Cerebellar nuclear complex (tissue), 1 donor: ENCODE measurements around the gene GMEB2.

Source experiments
- DNase-seq, 2 experiments: peaks; one replicate each; lab custom pipeline; 2025; lab: John Stamatoyannopoulos, UW

Gene GMEB2

DNA sequence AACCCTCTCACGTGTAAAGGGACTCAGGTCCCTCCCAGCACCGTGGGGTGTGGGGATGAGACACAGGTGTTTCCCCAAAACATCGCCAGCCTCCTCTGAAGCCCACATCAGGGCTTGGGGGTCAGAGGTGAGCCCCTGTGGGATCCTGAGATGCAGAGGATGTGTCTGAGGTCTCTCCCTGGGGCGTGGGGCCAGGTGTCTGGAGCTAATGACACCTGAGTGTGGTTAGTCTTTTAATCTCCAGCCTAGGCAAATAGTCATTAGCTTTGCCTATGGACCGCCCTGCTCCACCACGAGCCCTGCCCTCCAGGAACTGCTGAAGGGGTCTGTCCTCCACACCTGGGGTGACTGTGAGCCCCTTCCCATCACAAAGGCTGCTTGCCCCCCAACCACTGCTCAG is 81.1 kb downstream of the GMEB2 start:
- DNase-seq, result no peak

DNA sequence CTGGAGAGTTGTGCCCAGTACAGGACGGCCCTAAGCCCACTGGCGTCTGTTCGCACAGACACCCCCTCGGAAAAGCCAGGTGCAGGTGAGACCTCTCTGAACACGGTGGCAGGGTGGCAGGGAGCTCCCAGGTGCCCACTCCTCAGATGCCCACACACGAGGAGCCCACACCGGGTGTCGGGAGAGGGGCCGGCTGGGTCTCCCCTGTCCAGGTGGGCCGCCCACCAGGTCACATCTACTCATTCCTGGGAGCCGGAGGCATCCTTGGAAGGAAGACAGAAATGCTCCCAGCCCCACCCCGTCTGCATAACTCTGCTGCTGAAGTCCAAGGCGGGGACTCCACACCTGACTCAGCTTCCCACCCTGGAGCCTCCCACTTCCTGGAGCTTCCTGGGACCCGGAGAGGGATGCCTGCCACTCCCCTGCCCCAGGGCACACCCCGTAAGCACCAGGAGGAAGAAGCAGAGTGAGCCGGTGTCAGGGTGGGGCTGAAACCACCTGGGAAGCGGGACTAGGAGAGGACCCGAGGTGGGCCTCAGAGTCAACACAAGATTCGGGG is 81.9 kb downstream of the GMEB2 start:
- DNase-seq, result no peak

- no peak for DNase-seq
These were observed 82.5 kb downstream of the GMEB2 start for GRCh38 chr20:63544241-63544957.

DNA sequence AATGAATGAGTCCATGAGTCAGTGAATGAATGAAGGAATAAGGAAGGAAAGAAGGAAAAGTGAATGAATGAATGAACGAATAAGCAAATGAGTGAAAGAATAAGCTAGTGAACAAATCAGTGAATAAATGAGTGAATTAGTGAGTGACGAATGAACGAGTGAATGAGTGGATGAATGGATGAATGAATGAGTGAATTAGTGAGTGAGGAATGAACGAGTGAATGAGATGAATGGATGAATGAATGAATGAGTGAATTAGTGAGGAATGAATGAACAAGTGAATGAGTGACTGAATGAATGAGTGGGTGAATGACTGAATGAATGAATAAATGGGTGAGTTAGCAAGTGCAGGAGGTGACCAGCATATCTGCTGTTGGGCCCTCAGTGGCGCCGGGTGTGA is 83.2 kb downstream of the GMEB2 start:
- DNase-seq, result no peak

DNA sequence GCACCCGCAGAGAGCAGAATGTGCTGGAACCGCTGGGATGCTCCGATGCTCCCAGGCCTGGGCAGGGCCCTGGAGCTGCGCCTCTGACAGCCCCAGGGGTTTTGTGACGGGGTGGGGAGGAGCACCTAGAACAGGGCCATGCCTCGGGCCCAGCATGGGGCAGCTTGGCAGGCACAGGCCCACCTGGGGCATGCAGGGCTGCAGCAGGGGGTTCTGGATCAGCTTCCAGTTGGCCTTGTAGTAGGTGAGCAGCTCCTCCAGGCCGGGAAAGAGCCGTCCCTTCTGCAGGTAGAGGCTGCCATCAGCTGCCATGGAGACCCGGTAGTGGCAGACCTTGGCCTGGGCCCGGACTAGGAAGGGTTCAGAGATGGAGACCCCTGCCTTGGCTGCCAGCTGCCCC is 83.8 kb downstream of the GMEB2 start:
- no peak for DNase-seq

DNA sequence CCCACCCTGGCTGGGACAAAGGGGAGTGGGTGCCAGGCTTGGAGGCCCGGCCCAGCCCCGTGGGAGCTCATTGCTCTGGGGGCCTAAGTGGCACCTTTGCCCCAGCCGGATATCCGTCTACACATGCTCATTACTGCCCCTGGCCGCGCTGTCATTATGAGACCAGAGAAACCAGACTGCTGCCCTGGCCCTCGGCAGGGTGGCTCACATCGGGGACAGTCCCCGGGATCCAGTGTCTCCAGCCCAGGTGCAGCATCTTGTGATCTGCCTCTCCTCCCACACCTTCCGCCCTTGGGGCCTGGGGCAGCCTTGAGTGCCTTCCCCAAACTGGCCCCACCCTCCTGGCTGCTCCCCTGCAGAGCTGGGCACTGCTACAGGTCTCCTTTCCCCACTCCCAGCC is 84.2 kb downstream of the GMEB2 start:
- DNase-seq, result no peak

DNA sequence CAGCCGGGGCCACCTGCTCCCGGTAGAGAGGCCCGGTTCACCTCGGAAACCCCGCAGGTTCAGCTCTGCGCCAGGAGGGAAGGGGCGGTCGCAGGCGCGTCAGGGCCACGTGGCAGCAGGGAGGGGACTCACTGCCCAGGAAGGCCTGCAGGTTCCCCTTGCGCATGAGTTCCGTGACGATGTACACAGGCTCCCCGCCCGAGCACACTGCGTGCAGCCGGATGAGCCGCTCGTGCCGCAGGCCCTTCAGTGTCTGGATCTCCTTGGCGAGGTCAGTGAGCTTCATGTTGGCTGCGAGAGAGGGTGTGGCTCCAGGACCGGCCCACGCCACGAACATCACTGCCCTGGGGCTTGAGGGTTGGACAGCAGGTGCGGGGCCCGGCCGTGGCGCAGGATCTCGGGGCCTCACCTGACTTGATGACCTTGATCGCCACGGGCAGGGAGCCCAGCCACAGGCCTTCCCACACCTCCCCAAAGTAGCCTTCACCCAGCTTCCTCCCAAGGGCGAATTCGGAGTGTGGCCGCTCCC is 84.8 kb downstream of the GMEB2 start:
- no peak for DNase-seq

- DNase-seq, result no peak
These were observed 85.5 kb downstream of the GMEB2 start for GRCh38 chr20:63541371-63541770.

DNA sequence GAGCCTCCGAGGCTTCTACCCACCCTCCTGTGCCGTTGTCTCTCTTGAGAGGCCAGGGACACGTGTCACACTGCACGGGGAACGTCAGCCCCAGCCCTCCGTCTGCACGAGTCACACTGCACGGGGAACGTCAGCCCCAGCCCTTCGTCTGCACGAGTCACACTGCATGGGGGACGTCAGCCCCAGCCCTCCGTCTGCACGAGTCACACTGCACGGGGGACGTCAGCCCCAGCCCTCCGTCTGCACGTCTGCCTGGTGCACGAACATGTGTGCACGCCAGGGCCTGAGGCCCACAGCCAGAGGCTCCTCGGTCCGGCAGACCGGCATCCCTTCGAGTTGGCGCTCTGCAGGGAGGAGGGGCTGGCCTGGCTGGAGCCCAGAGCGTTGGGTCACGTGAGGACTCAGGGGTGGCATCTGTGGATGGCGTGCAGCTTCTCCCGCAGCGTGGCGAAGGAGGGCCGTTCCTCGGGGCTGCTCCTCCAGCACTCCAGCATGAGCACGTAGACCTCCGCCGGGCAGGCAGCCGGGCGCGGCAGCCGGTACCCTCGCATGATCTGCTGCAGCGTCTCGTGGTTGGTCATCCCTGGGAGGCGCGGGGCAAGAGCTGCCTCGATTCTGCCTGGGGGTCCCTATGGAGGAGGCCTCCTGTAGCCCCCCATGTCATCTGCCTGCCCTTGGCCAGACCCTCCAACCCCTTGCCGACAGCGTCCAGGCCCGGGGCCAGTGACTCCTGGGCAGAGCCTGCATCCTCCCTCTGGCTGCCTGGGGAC is 86.3 kb downstream of the GMEB2 start:
- DNase-seq, result no peak

- no peak for DNase-seq
These were observed 87.2 kb downstream of the GMEB2 start for GRCh38 chr20:63539441-63540370.

DNA sequence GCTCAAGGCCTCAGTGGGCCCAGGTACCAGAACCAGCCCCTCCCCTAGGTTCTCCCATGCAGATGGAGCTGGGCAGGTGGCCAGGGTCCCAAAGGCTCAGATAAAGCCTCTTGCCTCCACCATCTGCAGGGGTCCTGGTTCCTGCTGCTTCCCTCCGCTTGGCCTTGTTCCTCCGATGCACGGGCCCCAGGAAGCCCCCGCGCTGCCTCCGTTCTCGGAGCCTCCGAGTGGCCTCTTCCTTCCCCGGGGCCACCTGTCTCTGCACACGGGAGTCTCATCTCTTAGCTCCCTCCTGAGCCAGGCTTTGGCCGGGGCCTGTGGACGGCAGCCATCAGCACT is 87.8 kb downstream of the GMEB2 start:
- DNase-seq, result no peak

DNA sequence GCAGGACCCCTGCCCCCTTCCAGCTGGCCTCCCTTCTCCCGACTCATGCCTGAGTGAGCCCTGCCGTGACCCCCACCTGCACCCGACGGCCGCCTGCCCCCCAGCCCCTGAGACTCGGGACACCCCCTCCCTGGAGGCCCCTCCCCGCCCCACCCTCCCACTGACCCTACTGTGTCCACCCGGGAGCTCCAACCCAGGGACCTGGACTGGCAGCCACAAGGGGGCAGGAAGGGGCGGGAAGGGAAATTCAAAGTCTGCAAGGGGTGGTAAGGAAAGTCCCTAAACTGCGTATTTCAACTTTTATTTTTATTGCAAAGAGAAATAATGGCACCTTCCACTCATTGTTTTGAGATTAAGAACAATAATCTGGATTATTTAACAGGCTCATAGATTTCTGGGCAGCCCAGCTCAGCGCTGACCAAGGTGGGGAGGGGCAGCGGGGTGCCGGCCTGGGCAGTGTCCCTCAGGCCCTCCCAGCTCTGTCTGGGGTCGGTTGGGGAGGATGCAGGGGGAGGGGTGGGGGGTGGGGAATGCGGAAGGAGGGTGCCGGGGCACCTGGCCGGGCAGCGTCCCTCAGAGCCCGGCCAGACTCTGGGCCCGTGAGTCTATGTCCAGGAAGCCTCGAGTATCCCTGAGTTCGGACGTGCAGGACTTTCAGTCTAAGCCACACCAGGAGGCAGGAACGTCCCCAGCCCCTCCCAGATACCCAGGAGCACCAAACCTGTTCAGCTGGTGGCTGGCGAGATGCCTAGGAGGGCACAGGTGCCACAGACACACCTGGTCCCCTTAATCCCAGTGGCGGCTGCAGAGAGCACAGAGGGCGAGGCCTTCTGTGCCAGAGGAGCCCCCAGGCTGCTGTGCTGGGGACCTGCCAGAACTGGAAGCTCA is 88.5 kb downstream of the GMEB2 start:
- DNase-seq, result no peak
